Breast epithelium (tissue), 4 donors: Measurements from ENCODE around the gene GFOD1. TPM values are rescaled to one million over a fixed set of nuclear protein-coding genes. Genes with fewer than 3 reads are reported as not detected.

Experiments used
- DNase-seq, 2 donors: peaks; one replicate each; pipeline ENCODE4 v3.0.0-alpha.2; 2019; ENCODE audit warnings: low spot score in 2 of 2
- H3K27ac ChIP-seq, 2 donors: fragments of 200-600 bp; sonication (generic) in 1 of 2; one replicate each; pipeline ENCODE4 v1.5.1; 2016 to 2019; ENCODE audit warnings: mild to moderate bottlenecking in 1 of 2
- H3K27me3 ChIP-seq, 2 donors: fragments of 200-600 bp; sonication (generic) in 1 of 2; one replicate each; pipeline versions ENCODE4 v1.5.1 to v1.6.0; 2017 to 2019; ENCODE audit warnings: control low read depth in 1 of 2, mild to moderate bottlenecking in 1 of 2
- H3K36me3 ChIP-seq: fragments of 200-600 bp; one replicate; pipeline ENCODE4 v1.5.1; 2019
- H3K4me1 ChIP-seq, 2 donors: fragments of 200-600 bp; sonication (generic); one replicate each; pipeline ENCODE4 v1.5.1; 2016 to 2019; ENCODE audit warnings: control low read depth in 1 of 2
- H3K4me3 ChIP-seq, 3 donors: fragments of 200-600 bp; sonication (generic); 1 replicate in 2 of 3; 2 replicates in 1 of 3; pipeline ENCODE4 v1.5.1; 2016 to 2019; ENCODE audit warnings: mild to moderate bottlenecking in 3 of 3, moderate library complexity in 2 of 3
- H3K9me3 ChIP-seq, 2 donors: fragments of 200-600 bp; sonication (generic) in 1 of 2; one replicate each; pipeline ENCODE4 v1.5.1; 2016 to 2019; ENCODE audit warnings: control low read depth in 1 of 2
- POLR2A ChIP-seq: fragments of 450-650 bp; IDR thresholded peaks from one replicate; pipeline ENCODE4 v1.6.1; 2016; ENCODE audit warnings: antibody characterized with exemption, mild to moderate bottlenecking, moderate library complexity
- POLR2AphosphoS5 ChIP-seq, 3 donors: sonication (generic); formaldehyde crosslinking; IDR thresholded peaks; one replicate each; pipeline ENCODE4 v1.6.1; 2017; ENCODE audit warnings: antibody characterized with exemption in 3 of 3
- intact Hi-C: fragments of 100-400 bp; cut with DNase I; formaldehyde crosslinking; loops from one replicate; pipeline ENCODE4 v1.15.1; 2023; ENCODE audit warnings: low total_unique reads
- total RNA-seq, 3 donors: library from RNA; depleted of rRNA; stranded (reverse); fragments of >200 nt; gene quantifications; one replicate each; pipeline ENCODE4 v1.1.0, GENCODE V29; 2016
- TF ChIP-seq, protein P1 (sequence below), 3 donors: fragments of 450-650 bp; IDR thresholded peaks; one replicate each; pipeline ENCODE4 v1.5.1; 2016 to 2017; ENCODE audit warnings: antibody characterized with exemption in 3 of 3, mild to moderate bottlenecking in 3 of 3, moderate library complexity in 3 of 3

The GFOD1 gene
- total RNA-seq, 3 donors from 2014 or later = 11.6 to 33.3 (median 23.3) TPM

DNA sequence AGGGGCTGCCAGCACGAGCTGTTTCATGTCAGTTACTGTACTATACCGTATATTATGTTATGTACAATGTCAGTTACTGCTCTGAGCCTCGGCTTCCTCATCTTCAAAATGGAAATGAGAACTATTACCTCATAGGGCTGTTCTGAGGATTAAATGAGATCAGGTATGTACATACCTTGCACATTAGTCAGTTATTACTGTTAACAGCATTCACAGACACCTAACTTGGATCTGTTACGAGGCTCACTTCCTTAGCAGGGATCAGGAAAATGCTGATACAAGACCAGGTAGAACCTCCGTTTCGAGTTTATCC is 89.4 kb downstream of the GFOD1 start:
- Histone ChIP-seq H3K4me3 (no peak overlapping the region), H3K36me3 (no peaks in the 10 kb centered on the region), H3K4me1 (no peaks in the 10 kb centered on the region), H3K9me3 (no peaks in the 10 kb centered on the region), H3K27me3 (no peaks in the 10 kb centered on the region), H3K27ac (no peak overlapping the region)
- intact Hi-C loops = no loop called here
- TF ChIP-seq, protein P1, sequence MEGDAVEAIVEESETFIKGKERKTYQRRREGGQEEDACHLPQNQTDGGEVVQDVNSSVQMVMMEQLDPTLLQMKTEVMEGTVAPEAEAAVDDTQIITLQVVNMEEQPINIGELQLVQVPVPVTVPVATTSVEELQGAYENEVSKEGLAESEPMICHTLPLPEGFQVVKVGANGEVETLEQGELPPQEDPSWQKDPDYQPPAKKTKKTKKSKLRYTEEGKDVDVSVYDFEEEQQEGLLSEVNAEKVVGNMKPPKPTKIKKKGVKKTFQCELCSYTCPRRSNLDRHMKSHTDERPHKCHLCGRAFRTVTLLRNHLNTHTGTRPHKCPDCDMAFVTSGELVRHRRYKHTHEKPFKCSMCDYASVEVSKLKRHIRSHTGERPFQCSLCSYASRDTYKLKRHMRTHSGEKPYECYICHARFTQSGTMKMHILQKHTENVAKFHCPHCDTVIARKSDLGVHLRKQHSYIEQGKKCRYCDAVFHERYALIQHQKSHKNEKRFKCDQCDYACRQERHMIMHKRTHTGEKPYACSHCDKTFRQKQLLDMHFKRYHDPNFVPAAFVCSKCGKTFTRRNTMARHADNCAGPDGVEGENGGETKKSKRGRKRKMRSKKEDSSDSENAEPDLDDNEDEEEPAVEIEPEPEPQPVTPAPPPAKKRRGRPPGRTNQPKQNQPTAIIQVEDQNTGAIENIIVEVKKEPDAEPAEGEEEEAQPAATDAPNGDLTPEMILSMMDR (IDR thresholded peaks at IDR 0.05) = no peak
- TF ChIP-seq POLR2A (no peak), POLR2AphosphoS5 (IDR thresholded peaks at IDR 0.05) (no peak)
- DNase-seq = no peak

- TF ChIP-seq POLR2A = no peak
- TF ChIP-seq POLR2AphosphoS5 (IDR thresholded peaks at IDR 0.05) = no peak
- TF ChIP-seq, protein P1 (IDR thresholded peaks at IDR 0.05) = no peak
- H3K9me3 ChIP-seq = no peaks in the 10 kb centered on the region
- no peak overlapping the region for H3K27ac ChIP-seq
- intact Hi-C loops = no loop called here
- no peaks in the 10 kb centered on the region for H3K4me1 ChIP-seq
- no peak for DNase-seq
- no peaks in the 10 kb centered on the region for H3K36me3 ChIP-seq
- H3K4me3 ChIP-seq = no peak overlapping the region
- H3K27me3 ChIP-seq = no peaks in the 10 kb centered on the region
These were observed 89.9 kb downstream of the GFOD1 start for GRCh38 chr6:13397359-13398068.

DNA sequence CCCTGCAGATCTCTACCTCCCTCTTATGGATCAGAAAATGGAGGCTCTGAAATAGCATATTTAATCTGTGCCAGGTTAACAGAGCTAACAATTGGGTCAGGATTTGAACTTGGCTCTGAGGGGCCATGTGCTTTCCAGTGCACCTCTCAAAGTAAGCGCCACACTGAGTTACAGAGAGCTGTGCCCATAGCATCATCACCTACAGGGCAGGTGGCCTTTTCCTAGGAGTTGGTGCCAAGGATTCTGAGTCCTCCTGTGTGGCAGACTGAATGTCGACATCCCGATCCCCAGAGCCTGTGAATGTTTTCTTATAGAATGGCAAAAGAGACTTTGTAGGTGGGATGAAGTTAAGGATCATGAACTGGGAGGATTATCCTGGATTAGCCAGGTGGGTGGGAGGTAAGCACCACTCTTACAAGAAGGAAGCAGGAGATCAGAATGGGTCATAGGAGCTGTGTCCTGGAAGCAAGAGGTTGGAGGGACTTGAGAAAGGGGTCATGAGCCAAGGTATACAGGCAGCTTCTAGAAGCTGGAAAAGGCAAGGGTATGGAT is 91.1 kb downstream of the GFOD1 start:
- DNase-seq = no peak
- H3K4me1 ChIP-seq = no peaks in the 10 kb centered on the region
- TF ChIP-seq POLR2AphosphoS5 (IDR thresholded peaks at IDR 0.05) = no peak
- no peak for TF ChIP-seq POLR2A
- H3K36me3 ChIP-seq = no peaks in the 10 kb centered on the region
- no peaks in the 10 kb centered on the region for H3K9me3 ChIP-seq
- H3K4me3 ChIP-seq = no peak overlapping the region
- no peaks in the 10 kb centered on the region for H3K27me3 ChIP-seq
- intact Hi-C loops = no loop called here
- H3K27ac ChIP-seq = peak overlapping the region in 1 of 2 donors; percentile 68

DNA sequence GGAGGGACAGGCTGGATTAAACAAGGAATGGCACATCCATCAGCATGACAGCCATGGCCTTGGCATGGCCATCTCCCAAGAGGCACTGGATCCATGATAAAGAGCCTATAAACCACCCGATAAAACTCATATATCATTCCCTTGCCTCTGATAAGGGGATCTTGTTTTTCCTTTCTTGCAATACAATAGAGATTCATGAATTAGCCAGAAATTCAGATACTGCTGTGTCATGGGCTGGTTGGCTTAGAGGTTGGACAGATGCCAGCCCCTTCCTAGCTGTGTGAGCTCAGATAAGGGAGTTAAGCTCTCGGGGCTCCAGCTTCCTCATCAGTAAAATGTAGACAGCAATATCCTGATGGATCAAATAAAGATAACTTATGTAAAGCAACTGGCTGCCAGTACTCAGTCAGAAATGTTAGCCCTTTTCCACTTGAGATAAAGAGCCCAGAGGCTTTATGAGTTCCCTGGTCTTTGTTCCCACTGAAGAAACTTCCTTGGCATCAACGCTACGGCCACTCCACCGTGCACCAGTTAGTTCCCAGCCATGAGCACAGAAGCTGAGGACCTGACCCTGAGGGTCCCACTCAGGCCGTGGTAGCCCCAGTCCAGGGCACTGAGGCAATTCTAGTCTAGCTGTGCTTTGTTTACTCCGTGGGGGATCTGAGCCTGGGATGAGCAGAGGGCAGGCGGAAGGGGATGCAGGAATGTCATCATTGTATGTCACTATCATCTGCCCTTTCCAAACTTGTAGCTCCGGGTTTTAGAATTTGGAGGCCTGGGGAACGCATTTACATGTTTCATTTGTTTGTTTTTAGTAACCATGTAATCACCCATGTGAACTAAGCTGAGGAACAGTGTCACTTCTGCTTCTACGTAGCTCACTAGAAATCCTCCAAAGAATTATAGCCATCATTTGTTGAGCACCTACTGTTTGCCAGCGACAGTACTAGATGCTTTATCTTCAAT is 91.8 kb downstream of the GFOD1 start:
- intact Hi-C loops = no loop called here
- Histone ChIP-seq H3K9me3 (no peaks in the 10 kb centered on the region), H3K27ac (peak overlapping the region in 1 of 2 donors; percentile 68), H3K36me3 (no peaks in the 10 kb centered on the region), H3K4me3 (no peak overlapping the region), H3K27me3 (no peaks in the 10 kb centered on the region), H3K4me1 (no peaks in the 10 kb centered on the region)
- DNase-seq = no peak
- TF ChIP-seq POLR2AphosphoS5 (IDR thresholded peaks at IDR 0.05) (no peak), POLR2A (no peak)
- TF ChIP-seq, protein P1 (IDR thresholded peaks at IDR 0.05) = no peak

GRCh38 chr6:13392462-13392861 is 94.9 kb downstream of the GFOD1 start:
- no peaks in the 10 kb centered on the region for H3K27me3 ChIP-seq
- H3K4me3 ChIP-seq = no peak overlapping the region
- intact Hi-C loops = no loop called here
- no peaks in the 10 kb centered on the region for H3K36me3 ChIP-seq
- TF ChIP-seq POLR2A (no peak), POLR2AphosphoS5 (IDR thresholded peaks at IDR 0.05) (no peak)
- TF ChIP-seq, protein P1 (IDR thresholded peaks at IDR 0.05) = no peak
- H3K9me3 ChIP-seq = no peaks in the 10 kb centered on the region
- H3K4me1 ChIP-seq = no peaks in the 10 kb centered on the region
- DNase-seq = no peak
- no peak overlapping the region for H3K27ac ChIP-seq
